Measurements from ENCODE around the gene RDH16.

DNA sequence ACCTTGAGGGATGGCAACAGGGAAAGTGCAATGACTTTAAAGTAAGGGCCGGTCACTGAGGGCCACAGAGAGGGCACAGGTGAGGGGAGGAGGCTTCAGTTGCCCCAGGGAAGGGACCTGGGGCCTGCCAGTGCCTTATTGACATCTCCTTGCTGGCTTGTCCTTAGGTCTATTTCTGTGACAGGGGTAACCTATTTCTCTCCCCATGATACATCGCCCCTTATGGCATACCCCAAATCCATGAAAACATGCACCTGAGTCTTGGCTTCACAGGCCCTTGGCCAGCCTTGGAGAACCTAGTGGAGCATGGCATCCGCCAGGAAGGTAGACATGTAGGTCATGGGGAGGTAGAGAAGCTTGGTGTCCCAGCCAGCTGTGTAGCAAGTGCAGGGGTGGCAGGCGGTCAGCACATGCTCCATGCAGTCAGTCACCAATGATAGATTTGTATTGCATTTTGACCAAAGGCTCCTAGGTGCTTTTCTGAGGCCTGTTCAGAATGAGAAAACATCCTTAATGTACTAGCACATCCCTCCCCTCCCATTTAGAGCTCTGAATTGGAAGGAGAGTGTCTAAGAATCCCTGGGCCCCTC is 23.6 kb upstream of the RDH16 start:
- TF ChIP-seq, protein P1, sequence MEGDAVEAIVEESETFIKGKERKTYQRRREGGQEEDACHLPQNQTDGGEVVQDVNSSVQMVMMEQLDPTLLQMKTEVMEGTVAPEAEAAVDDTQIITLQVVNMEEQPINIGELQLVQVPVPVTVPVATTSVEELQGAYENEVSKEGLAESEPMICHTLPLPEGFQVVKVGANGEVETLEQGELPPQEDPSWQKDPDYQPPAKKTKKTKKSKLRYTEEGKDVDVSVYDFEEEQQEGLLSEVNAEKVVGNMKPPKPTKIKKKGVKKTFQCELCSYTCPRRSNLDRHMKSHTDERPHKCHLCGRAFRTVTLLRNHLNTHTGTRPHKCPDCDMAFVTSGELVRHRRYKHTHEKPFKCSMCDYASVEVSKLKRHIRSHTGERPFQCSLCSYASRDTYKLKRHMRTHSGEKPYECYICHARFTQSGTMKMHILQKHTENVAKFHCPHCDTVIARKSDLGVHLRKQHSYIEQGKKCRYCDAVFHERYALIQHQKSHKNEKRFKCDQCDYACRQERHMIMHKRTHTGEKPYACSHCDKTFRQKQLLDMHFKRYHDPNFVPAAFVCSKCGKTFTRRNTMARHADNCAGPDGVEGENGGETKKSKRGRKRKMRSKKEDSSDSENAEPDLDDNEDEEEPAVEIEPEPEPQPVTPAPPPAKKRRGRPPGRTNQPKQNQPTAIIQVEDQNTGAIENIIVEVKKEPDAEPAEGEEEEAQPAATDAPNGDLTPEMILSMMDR (IDR thresholded peaks at IDR 0.05), result no peak
- no peak for TF ChIP-seq POLR2A (IDR thresholded peaks at IDR 0.05)
